HFF-Myc (cell line): Measurements from ENCODE around the gene CPN2.

ENCODE experiments used
- DNase-seq: peaks from one replicate; pipeline ENCODE4 v3.0.0-alpha.2; 2011; ENCODE audit warnings: low read depth; ENCODE audit errors: extremely low read depth
- H3K4me3 ChIP-seq: replicated peaks from 2 replicates; pipeline ENCODE4 v1.5.1; 2011; ENCODE audit warnings: low read depth, mild to moderate bottlenecking, control low read depth, low read length
- TF ChIP-seq, protein P1 (sequence below): IDR thresholded peaks from 2 replicates; pipeline ENCODE4 v1.5.1; 2012; ENCODE audit warnings: mild to moderate bottlenecking, low read depth, low read length, control low read depth; ENCODE audit errors: missing control alignments

Gene CPN2, protein sequence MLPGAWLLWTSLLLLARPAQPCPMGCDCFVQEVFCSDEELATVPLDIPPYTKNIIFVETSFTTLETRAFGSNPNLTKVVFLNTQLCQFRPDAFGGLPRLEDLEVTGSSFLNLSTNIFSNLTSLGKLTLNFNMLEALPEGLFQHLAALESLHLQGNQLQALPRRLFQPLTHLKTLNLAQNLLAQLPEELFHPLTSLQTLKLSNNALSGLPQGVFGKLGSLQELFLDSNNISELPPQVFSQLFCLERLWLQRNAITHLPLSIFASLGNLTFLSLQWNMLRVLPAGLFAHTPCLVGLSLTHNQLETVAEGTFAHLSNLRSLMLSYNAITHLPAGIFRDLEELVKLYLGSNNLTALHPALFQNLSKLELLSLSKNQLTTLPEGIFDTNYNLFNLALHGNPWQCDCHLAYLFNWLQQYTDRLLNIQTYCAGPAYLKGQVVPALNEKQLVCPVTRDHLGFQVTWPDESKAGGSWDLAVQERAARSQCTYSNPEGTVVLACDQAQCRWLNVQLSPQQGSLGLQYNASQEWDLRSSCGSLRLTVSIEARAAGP

DNA sequence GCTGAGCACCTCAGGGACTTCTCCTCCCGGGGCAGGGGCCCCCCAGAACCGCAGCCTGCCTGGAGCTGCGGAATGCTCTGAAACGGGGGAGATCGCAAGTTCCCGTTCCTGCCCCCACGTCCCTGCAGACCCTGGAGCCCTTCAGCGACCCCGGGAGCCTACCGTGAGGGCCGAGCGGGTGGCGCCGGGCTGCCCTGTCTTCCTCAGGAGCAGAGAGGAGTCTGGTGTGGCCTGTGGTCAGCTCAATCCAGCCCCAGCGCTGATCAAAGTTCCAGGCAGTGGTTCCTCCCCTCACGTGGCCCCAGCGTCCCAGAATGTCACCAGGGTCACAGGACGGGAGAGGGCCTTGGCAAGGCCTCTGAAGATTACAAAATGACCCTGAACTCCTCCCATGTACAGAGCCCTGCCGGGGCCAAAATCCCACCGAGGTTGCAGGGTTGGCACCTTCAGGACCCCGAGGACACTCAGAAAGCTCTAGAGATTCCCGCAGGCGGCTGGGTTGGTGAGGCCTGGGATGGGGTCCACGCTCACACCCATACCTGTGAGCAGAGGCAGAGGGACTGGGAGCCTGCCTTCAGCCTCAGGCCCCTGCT is at the start of gene CPN2:
Gene CPN2 (minus strand): TSS at position 249 of the 593 bp plus-strand sequence. CDS start 8,626 bp downstream, outside the sequence.
- DNase-seq: no peak
- TF ChIP-seq, protein P1, sequence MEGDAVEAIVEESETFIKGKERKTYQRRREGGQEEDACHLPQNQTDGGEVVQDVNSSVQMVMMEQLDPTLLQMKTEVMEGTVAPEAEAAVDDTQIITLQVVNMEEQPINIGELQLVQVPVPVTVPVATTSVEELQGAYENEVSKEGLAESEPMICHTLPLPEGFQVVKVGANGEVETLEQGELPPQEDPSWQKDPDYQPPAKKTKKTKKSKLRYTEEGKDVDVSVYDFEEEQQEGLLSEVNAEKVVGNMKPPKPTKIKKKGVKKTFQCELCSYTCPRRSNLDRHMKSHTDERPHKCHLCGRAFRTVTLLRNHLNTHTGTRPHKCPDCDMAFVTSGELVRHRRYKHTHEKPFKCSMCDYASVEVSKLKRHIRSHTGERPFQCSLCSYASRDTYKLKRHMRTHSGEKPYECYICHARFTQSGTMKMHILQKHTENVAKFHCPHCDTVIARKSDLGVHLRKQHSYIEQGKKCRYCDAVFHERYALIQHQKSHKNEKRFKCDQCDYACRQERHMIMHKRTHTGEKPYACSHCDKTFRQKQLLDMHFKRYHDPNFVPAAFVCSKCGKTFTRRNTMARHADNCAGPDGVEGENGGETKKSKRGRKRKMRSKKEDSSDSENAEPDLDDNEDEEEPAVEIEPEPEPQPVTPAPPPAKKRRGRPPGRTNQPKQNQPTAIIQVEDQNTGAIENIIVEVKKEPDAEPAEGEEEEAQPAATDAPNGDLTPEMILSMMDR: no peak

DNA sequence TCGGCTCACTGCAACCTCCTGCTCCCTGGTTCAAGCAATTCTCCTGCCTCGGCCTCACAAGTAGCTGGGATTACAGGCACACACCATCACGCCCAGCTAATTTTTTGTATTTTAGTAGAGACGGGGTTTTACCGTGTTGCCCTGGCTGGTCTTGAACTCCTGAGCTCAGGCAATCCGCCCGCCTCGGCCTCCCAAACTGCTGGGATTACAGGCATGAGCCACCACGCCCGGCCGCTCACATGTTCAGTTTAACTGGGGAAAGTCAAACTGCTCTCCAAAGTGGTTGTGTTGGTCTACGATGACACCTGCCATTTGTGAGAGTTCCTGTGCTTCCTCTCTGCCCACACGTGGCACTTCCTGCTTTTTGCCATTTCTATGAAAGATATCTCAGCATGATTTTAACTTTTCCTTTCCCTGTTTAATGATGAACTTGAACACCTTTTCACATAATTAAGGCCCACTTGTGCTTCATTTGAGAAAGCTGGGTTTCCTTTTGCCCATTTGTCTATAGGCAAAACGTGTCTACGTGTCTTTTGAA is 48.8 kb upstream of the CPN2 start:
- TF ChIP-seq, protein P1: no peak
- H3K4me3 ChIP-seq: no peak overlapping the region
- DNase-seq: no peak

More for the DNA sequence above, at the start of gene CPN2:
- H3K4me3 ChIP-seq: no peak within 1 kb of the TSS

DNA sequence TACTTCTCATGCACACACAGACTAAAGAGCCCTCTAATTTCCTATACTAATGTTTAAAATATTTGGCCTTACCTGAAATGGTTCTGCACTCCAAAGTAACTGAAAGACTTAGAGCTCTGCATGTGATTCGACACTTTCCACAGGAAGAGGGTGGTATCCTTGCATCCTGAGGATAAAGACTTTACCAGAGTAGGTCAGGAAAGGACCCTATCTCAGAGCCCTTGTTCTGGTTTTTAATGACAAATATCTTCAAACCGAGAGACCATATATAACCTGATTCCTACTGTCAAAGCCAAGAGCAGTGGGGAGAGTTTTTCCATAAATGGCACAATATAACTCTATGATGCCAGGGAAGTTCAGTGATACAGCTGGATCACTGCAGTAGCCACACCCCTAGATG is 48.0 kb upstream of the CPN2 start, which contains the start of gene GP5:
Gene GP5 (minus strand): TSS at position 101 of the 400 bp plus-strand sequence. CDS start 984 bp downstream, outside the sequence.
- DNase-seq: no peak
- no peak within 1 kb of the TSS for H3K4me3 ChIP-seq
- TF ChIP-seq, protein P1: no peak

DNA sequence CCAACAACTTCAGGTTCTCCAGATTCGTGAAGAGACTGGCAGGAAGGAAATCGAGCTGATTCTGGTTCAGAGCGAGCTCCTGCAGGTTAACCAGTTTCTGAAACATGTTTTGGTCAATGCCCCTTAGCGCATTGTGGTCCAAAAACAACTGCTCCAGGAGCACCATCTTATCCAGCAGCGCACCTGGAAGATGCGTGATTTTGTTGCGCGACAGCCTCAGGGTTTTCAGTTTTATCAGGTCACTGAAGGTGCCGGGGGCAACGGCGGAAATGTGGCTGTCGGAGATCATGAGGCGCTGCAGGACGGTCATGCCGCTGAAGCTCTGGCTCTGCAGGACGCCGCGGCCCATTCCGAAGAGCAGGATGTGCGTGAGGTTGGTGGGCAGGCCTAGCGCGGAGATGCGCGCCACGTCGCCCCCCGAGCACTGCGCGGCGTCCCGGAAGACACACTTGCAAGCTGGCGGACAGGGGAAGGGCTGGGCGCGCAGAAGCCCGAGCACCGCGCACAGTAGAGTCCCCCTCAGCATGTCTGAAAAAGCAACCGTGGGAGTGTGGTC is 46.7 kb upstream of the CPN2 start:
- H3K4me3 ChIP-seq: no peak overlapping the region
- DNase-seq: no peak
- TF ChIP-seq, protein P1: no peak

DNA sequence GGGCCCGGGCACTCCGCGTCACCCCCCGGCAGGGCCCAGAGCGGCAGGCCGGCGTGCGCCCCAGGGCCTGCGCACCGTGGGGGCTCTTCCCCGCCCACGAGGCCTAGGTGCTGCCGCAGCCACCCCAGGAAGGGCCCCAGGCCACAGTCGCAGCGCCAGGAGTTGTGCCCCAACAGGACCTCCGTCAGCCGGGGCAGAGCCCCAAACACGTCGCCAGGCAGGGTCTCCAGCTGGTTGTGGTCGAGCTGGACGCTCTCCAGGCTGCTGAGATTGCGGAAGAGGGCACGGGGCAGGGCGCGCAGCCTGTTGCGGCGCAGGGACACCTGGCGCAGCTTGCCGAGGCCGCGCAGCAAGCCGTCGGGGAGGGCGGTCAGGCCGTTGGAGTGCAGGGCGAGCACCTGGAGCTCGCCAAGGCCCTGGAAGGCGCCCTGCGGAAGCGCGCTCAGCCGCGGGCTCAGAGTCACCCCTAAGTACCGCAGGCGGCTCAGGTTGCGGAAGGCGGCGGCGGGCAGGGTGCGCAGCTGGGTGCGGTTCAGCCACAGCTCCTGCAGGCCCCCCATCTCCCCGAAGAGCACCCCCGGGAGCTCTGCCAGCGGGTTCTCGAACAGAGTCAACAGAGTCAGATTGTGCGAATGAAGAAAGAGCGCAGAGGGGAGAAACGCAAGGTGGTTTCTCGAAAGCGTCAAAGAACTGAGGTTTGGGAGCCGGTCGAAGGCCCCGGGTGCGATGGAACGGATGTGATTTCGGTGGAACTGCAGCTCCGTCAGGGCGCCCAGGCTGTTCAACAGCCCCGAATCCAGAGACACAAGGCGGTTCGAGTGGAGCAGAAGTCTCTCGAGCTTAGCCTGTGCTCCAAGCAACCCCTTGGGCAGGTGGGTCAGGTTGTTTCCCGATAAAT is 46.0 kb upstream of the CPN2 start:
- no peak for DNase-seq
- TF ChIP-seq, protein P1: no peak
- H3K4me3 ChIP-seq: no peak overlapping the region

DNA sequence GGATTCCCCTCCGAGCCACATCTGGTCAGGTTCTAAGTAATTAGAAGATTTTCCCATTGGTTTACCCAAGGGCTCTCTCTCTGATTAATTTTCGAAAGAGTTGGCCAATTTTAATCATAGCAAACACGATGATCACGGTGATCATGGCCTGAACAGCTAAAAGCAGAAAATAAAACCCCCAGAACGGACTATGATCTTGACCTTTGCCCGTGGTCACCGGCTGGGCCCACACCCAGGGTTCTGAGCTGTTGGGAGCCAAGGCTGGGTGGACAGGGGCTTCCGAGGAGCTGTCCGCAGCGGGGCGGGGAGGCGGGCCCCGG is 45.4 kb upstream of the CPN2 start:
- H3K4me3 ChIP-seq: no peak overlapping the region
- no peak for DNase-seq
- TF ChIP-seq, protein P1: no peak
